GM21825 (cell line): ENCODE data around the gene PRSS50.

Experiments used
- ATAC-seq: cut with Tn5 transposase; IDR thresholded peaks from one replicate; pipeline ENCODE4 v1.9.1; 2021; ENCODE audit warnings: mild to moderate bottlenecking, moderate library complexity; ENCODE audit not compliant: unreplicated experiment

The PRSS50 gene

DNA sequence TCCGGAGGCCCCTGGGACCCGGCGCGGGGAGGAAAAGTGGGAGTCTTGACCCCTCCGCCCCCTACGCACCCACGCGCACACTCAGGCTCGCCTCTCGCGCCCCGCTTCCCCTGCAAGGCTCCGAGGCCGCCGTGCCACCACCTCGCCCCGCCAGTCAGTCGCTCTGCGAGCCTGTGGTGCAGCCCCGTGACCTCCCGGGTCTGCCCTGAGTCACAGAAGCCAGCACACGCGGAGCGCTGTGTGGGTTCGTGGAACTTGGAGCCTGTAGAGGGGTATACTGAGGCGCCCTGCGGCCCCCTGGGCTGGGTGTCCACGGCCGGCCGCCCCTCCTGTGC is 23.8 kb downstream of the PRSS50 start:
- no peak for ATAC-seq

DNA sequence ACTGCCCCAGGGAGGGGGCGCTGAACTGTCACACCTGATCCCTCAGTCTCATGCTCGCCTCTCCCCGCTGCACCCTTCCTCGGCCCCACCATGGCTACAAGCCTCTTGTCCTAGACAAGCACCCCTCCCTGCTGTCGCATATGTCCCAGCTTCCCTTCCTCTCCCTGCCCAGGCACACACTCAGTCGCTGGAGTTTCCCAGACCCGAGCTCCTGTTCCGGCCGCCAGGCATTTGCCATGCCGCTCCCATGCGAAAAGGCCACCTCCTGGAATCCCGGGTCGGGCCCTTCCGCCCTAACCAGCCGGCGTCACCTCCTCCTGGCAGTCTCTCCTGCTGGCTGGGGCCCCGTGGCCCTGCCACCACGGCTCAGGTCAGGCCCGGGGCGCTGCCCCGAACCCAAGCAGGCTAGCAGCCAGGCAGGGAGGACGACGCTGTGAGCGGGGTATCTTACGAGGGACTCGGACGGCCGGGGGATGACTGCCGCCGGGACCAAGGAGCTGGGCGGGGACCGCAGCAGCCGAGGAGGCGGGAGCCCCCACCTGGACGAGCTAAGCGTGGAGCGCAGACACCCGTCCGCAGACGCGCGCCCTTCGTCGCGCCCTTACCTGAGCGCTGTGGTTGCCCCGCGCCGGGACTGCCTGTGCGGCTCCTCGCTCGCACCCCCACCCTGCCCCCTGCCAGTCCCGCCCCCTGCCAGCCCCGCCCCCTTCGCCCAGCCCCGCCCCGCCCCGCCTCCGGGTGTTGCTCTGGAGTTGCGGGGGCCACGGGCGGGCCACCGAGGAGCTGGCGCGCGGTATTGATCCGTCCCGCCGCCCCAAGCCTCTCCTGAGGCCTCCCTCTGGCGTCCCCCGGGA is 24.4 kb downstream of the PRSS50 start, which contains the start of gene ALS2CL:
ALS2CL (minus strand) TSS at position 642 of the 854 bp plus-strand sequence. CDS start 4,239 bp downstream, outside the sequence.
- no peak for ATAC-seq

DNA sequence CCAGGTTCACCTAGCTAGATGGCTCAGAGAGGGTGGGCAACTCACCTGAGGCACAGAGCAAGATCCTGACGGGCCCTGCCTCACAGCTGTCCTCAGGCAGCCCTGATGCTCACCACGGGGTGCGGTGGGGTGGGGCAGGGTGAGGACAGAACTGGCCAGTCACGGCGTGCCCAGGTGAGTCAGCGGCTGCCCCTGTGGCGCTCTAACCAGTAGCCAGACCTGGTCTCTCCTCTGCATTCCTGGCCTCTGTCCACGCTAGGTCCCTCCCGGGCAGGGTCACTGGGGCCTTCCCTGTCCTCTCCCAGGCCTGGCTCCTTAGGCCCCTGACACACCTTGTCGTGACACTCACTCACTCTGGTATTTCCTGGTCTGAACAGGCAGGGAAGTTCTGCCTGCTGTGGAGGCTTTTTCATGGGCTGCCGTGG is 25.1 kb downstream of the PRSS50 start:
- no peak for ATAC-seq

DNA sequence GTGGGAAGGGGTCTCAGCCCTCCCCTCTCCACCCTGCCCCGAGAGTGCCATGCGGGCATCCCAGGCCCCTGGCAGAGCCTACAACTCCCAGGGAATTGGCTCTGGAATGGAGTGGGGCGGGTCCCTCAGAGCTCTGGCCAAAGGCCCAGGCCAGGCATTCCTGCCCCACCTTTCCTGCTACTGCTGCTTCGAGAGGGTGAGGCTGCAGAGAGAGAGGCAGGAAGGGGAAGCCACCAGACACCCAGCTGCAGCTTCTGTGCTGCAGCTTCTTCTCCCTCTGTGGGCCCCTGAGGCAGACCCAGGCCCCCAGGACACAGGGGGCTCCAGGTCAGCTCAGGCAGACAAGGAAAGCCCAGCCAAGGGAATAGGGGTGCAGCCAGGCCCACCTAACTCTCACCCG is 26.9 kb downstream of the PRSS50 start:
- no peak for ATAC-seq

DNA sequence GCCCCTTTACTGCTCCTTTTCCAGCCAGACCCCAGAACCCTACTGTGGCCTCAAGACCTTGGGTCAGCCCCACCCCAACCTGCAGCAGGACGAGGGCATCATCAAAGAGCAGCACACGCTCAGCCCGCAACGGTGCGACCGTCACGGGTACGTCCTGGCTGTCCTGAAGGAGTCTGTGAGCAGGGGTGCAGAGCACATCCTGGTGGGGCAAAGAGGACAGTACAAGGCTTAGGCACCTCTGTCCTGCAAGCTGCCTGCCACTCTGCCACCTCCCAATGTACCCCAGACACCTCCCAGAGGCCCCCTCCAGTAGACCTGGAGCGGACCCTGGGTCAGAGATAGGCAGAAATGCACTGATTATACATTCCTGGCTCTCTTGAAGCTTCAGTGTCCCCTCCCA is 32.2 kb downstream of the PRSS50 start:
- no peak for ATAC-seq

DNA sequence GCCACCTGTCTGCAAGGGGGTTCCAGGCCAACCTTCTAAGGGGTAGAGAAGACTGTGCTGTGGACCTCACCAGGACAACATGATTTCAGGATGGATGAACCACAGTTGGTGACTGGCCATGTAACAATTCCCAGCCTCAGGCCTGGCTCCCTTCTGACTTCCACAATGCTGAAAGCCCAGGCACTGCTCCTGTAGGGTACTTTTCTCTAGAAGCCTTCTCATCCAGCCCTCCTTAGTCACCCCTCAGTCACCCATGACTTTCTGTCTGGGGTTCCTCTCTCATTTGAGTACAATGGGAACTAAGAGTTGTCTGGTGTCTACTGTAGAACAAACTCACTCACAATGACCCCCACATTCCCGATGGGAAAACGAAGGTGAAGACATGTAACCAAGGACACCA is 32.8 kb downstream of the PRSS50 start:
- no peak for ATAC-seq

DNA sequence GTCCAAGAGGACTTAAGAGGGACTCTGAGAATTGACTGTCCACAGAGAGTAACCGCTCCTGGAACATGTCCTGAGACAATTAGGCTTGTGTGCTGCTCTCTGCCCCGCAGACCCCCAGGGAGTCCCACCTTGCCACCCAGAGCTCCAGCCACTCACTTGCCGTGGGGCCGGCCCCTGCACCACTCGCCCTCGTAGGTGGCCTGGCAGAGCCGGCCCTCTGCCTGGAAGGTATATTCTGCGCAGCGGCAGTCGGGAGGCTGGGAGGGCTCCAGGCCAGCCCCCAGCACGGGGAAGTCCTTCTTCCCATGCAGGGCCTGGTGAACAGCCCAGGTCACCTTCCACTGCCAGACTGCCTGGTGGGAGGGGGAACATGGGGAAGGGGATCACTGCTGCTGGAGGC is 34.7 kb downstream of the PRSS50 start:
- ATAC-seq, result no peak

DNA sequence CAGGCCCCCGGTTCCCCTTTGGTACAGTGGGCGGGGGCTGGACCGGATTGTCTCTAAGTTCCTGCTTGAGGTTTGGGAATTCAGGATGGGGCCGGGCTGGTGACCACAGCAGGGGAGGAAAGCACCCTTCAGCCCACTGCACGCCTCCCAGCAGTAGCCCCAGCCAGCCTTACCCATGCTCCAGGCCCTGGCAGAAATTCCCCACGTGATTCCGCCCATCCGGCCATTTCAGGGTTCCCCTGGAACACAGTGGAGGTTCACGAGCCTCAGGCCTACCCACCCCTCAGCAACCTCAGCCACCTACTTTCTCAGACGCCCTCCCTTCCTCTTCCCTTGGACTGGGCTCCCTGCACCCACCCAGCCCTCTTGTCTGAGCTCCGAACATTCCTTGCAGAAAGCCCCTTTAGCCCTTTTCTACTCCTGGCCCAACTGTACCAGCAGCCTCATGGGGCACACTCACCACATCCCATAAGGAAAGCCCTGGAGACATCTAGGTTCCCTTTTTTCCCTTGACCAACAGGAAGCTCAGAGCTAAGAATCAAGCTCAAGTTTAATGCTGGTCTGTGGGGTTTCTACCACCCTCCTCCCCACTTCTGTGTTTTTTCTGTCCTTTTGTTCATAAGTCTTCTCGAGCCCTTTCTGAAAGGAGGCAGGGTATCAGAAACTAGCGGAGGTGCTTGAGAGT is 35.7 kb downstream of the PRSS50 start:
- ATAC-seq, result no peak

DNA sequence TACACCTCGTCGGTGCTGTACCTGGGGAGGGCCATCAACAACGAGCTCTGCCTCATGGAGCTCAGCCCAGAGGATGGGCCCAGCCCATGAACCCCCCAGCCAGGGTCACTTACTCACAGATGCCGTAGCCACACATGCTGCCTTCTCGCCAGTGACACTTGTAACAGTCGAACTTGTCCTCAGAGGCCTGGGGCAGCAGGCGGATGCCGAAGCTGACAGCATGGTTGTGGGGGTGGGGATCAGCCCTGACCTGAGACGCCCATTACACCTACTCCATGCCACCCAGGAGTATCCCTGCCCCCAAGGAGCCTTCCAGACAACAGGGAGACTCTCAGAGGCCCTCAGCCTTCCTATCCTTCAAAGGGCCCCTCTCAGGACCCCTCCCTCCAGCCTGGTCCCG is 36.3 kb downstream of the PRSS50 start:
- no peak for ATAC-seq

DNA sequence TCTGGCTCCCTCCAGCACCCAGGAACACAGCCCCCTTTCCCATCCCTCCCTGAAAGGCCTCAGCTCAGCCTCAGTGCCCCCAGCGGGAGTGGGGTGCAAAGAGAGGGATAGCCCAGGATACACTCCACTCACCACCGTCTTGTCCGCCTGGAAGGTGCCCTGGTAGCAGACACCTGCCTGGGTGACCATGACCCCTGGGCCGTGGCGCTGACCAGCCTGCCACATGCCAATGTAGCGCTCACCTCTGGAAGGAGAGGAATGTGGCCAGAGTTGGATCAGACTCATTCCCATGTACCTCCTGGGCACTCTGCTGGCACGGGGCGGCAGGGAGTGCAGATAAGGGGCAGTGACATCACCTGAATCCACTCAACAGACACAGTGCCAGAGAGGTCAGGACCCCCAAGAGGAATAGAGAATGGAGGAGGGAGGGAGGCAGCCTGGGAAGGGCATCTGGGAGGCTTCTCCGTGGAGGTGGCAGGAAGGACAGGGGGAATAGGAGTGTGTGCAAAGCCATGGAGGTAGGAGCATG is 37.3 kb downstream of the PRSS50 start:
- ATAC-seq, result no peak

DNA sequence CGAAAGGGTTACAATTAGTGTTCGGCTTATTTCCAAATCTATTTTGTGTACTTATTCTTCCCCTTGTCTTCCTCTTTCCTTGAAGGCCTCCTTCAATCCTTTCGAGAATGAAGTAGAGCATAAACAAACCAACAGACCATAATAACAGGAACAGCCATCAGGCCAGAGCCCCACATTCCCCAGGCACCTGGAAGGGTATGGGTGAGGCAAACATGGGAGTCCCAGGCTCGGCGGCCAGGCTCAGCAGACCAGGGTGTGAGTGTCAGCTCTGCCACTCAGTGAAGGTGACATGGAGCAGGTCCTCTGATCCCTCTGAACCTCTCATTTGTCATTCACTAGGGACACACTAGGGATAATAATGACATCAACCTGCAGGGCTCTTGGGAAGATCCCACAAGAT is 38.0 kb downstream of the PRSS50 start:
- no peak for ATAC-seq

DNA sequence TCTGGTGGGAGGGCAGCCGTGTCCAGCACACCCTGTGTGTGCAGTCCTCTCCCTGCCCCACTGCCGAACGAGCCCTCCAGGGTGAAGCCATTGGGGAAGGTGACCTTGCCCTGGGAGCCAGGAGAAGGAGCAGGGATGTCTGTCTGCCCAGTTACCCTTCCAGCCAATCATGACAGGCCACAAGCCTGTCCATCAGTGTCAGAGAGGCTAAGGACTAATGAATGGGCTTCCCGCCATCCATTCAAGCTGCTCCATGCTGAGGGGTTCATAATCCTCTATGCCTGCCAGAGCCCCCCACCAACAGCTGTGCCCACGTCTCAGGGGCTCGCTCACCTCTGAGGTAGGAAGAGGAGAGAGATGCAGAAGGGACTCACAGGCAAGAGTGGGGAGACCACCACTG is 39.4 kb downstream of the PRSS50 start:
- no peak for ATAC-seq

DNA sequence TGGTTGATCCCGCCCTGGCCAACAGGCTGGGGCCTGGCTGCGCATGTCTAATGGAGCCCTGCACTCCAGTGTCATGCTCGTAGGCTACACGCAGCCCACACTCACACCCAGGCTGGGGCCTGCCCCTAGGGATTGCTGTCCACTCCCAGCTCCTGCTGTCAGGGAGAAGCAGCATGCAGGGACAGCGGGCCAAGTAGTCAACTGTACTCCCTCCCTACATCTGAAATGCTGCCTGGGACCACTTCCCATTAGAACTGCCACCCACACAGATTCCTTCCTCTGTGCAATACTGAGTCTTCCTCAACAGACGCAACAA is 40.3 kb downstream of the PRSS50 start:
- no peak for ATAC-seq

DNA sequence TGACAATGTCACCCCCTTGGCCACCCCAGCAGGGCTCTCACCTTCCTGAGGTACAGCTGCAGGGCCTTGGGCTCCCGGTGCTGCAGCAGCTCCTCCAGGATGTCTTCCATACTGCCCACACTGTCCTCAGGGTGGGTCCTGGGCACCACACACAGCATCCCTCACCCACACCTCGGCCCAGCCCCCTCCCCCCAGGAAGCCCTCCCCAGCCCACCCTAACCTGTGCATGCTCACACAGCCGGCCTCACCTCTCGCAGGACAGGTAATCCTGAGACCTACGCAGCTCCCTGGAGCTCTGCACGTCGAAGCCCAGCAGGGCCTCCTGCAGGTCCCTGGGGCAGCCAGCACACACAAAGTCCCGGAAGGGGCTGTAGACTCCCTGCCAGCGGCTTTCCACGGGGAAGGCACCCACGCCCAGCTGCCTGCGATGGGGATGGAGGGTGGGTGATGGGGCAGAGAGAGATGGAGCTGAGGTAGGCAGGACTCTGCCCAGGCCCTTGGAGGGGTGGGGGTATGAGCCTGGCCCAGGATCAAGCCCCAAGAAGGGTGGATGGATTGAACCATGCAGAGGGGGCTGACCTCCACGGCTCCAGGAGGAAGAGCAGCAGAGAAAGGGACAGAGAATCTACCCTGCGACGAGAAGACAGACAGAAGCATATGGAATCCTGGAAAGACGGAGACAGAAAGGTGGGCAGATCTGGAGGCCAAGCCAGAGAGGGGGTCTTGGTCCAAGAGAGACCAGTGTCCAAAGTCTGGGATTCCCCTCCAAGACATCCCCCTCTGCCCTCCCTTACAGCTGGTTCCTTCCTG is 40.9 kb downstream of the PRSS50 start:
- no peak for ATAC-seq

DNA sequence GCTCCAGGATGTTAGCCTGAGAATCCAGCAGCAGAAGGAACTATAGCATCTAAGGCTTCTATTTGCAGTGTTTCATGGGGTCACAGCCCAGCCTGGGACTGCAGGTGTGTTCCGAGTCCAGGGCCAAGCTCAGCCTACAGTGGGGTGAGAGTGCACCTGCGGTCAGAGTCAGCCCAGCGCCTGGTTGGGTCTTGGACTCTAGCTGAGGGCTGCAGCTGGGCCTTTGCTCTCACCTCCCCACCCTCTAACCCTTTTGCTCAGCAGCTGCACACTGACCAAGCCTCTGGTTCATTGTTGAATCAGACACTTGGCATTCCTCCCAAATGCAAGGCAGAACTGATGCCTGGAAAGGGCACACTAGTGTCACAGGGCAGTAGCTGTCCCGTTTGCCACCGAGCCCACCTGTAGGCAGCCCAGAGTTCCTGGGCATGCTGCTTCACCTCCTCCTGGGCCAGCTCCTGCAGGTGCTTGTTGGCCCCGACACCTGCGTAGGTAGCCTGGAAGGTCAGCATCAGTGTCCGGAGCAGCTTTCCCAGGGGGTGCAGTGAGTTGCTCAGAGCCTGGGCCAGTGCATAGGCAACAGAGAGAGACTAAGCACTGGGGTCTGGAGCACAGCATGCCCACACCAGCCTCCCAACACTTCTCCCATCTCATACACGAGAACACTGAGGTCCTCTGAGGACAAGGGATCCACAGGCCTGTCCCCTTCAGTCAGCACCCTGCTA is 41.7 kb downstream of the PRSS50 start:
- ATAC-seq, result no peak

DNA sequence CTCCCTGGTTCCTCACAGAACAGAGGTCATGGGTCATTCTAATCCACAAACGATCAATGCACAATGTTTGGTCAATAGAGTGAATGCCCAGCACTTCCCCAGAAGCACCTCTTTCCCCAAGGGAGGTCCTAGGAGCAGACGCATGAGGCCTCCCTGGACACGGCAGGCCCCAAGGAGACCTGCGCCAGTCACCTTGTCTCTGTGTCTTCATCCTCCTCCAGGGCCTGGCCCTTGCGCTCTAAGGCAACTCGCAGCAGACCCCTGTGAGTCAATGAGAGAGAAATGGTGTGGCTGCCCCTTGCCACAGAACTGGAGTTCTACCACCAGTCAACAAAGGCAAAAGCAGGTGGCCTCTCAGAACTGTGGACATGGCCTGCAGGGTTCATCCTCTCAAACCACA is 42.2 kb downstream of the PRSS50 start:
- ATAC-seq, result no peak

DNA sequence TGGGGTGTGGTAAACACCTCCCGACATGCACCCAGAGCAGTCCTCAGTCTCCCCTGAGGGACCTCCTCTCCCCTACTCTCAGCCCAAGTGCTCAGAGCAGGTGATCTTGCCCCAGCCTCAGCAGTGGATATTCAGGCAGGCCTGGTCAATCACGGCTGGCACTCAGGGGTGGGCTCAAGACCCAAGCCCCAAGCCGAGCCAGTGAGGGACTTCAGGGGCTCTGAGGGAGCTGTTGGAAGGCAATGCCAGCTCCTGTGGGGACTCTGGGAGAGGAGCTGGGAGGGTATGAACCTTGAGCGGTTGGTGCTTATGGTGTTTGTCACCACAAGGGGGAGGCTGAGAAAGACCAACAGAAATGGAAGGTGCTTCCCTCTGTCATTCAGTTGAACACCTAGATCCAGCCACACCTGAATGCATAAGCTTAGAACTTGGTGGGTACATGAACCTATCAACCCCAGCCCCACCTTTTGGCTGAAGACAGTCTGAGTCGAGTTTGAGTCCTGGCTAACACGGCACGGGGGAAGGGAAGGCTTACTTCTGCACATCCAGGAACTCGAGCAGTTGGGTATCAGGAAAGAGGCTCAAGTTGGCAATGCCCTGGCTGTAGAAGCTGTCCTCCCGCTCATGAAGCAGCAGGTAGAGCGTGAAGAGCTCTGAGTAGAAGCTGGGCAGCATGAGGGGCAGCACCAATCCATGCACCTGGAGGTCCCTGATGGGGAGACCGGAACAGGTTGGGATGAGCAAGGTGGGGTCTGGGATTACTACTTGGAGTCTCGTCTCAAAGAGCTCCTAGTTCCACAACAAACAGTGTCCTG is 43.4 kb downstream of the PRSS50 start:
- ATAC-seq, result no peak

DNA sequence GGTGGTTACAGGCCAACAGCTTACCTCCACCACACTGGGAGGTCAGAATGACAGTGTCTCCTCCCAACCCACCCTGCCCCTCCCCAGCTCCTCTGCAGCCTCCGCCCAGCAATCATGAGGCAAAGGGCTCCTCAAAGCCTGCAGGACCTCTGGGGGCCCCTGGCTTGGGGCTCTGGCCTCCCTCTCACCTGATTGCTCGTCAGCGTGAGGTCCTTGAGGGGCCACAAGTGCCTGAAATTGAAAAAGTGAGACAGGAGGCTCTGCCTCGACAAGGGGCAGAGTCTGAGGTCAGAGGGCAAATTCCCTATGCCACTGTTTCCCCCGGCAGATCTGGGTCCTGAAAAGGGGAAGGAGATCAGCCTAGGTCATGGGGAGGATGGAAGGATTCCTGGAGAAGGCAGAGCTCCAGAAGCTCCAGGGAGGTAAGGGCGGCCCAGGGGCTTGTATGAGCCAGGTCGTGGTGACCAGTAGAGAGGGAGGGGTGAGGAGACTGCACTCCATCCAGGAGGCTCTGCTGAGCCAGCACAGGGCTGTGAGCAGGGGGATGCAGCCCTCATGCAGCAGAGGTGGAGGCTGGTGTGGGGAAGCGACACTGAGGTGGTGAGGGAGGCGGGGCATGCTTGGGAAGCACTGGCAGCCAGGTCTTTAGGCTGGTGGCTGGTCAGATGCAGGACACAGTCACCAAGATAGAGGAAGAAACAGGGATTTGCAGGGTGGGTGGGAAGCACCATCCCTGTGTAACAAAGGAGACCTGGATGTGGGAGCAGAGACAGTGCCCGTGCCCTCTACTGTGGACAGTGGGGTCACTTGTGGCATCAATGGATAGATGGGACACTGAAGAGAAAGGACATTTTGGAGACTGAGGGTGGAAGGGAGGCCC is 44.3 kb downstream of the PRSS50 start:
- no peak for ATAC-seq

DNA sequence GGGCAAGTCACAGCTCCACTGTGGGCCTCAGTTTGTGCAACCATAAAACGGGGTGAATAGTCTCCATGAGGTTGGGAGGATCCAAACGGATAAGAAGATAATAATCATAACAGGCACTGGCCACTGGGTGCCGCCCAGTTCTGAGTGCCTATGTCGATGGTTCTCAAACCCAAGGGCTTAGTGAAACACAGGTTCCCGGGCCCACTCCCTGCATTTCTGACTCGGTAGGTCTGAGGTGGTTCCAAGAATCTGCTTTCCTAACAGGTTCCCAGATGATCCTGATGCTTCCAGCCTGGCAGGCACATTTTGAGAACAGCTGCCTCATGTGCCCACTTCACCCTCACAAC is 45.3 kb downstream of the PRSS50 start:
- no peak for ATAC-seq
